A549 (cell line): Measurements from ENCODE around the gene TRMU.

Source experiments
- JUNB ChIP-seq: fragments of >200 bp; sonication (Bioruptor Twin); formaldehyde crosslinking; IDR thresholded peaks from 2 replicates; pipeline ENCODE4 v1.6.1; 2016
- MYC ChIP-seq: IDR thresholded peaks from 2 replicates; pipeline ENCODE4 v1.6.1; 2012; ENCODE audit warnings: mild to moderate bottlenecking, inconsistent platforms, low read length, improper control_type of control experiment, borderline replicate concordance
- TF ChIP-seq, protein P1 (sequence below): fragments of 150-350 bp; IDR thresholded peaks from 2 replicates; pipeline ENCODE4 v1.6.1; 2014; ENCODE audit warnings: low read depth, mild to moderate bottlenecking, low read length

- TF ChIP-seq JUNB (no peak), MYC (no peak)
- TF ChIP-seq, protein P1, sequence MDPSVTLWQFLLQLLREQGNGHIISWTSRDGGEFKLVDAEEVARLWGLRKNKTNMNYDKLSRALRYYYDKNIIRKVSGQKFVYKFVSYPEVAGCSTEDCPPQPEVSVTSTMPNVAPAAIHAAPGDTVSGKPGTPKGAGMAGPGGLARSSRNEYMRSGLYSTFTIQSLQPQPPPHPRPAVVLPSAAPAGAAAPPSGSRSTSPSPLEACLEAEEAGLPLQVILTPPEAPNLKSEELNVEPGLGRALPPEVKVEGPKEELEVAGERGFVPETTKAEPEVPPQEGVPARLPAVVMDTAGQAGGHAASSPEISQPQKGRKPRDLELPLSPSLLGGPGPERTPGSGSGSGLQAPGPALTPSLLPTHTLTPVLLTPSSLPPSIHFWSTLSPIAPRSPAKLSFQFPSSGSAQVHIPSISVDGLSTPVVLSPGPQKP: no peak
Measured at GRCh38 chr22:46290121-46290842, 45.2 kb upstream of the TRMU start.
